ENCODE measurements around the gene IL23A.

- TF ChIP-seq POLR2A (IDR thresholded peaks at IDR 0.05) = no peak
- TF ChIP-seq CTCF (IDR thresholded peaks at IDR 0.05) = no peak
- no peak for TF ChIP-seq POLR2AphosphoS5 (IDR thresholded peaks at IDR 0.05)
These were observed 21.0 kb upstream of the IL23A start for GRCh38 chr12:56317675-56318074.

Data from prostate gland (tissue), 2 donors.